Measurements from ENCODE around the gene C3orf20. TPM values are rescaled to one million over a fixed set of nuclear protein-coding genes. Genes with fewer than 3 reads are reported as not detected.

C3orf20 gene
- total and polyA plus RNA-seq, 2 of the 13 experiments (the other 11 are each of a cell fraction or from before 2014, with no cell fraction given): 0.03 to 0.04 TPM

- Histone ChIP-seq H3K4me1 (ENCODE audit: insufficient read depth, low read length) (peaks cover 26% of the 10 kb centered on the region), H4K20me1 (ENCODE audit: insufficient read depth, low read length) (no peaks in the 10 kb centered on the region), H3K36me3 (replicated peaks in 1 of 2; ENCODE audit: control insufficient read depth in 1 of 2, insufficient read depth in 2 of 2, low read length in 2 of 2) (no peaks in the 10 kb centered on the region), H3K27ac (ENCODE audit: extremely low read length, insufficient read depth, low read length) (no peak overlapping the region), H3K4me3 (replicated peaks in 1 of 3; ENCODE audit: insufficient read depth in 1 of 3, low read depth in 2 of 3, low read length in 3 of 3) (no peak overlapping the region), H3K27me3 (ENCODE audit: control insufficient read depth in 1 of 2, insufficient read depth in 2 of 2, low read length in 2 of 2) (peaks cover 3 to 29% of the 10 kb centered on the region in 2 experiments; a peak in 4 of 5 replicates), H3K9me3 (ENCODE audit: low read length) (no peaks in the 10 kb centered on the region), H3K79me2 (ENCODE audit: insufficient read depth, low read length) (no peaks in the 10 kb centered on the region), H2AFZ (ENCODE audit: low read length) (no peak overlapping the region), H3K4me2 (ENCODE audit: low read depth, low read length) (no peak overlapping the region), H3K9ac (ENCODE audit: insufficient read depth, low read depth, low read length) (no peak overlapping the region)
- in situ Hi-C loops (cut with HindIII; ENCODE audit: extremely low pct_ligation_motif_present, low pct_unique_long_range_greater_than_20kb): no loop called here
- TF ChIP-seq TEF (CRISPR knock-in tag; IDR thresholded peaks at IDR 0.05) (no peak), ZNF629 (CRISPR knock-in tag; conservative IDR thresholded peaks at IDR 0.05) (peak; percentile 55; the same call in 1 of the 2 replicates)
- intact Hi-C loops (cut with micrococcal nuclease; ENCODE audit: unreplicated experiment): no loop called here
- ATAC-seq: no peak
- no peak for FAIRE-seq
- no peak for DNase-seq (ENCODE audit: low spot score)
- CTCF ChIA-PET (ENCODE audit: low intra/inter-chr PET ratio, low total read pairs): no interaction called here
- POLR2A ChIA-PET: no interaction called here
- BruUV-seq (replicated peaks): no TSS peak
Observed at GRCh38 chr3:14808025-14808424, 133.1 kb downstream of the C3orf20 start.

GRCh38 chr3:14808502-14809266 is 133.7 kb downstream of the C3orf20 start:
- H3K4me2 ChIP-seq (ENCODE audit: low read depth, low read length): no peak overlapping the region
- BruUV-seq (replicated peaks): no TSS peak
- H2AFZ ChIP-seq (ENCODE audit: low read length): no peak overlapping the region
- no peak for DNase-seq (ENCODE audit: low spot score)
- in situ Hi-C loops (cut with HindIII; ENCODE audit: extremely low pct_ligation_motif_present, low pct_unique_long_range_greater_than_20kb): no loop called here
- ChIA-PET CTCF (ENCODE audit: low intra/inter-chr PET ratio, low total read pairs) (no interaction called here), POLR2A (no interaction called here)
- H3K36me3 ChIP-seq (replicated peaks in 1 of 2; ENCODE audit: control insufficient read depth in 1 of 2, insufficient read depth in 2 of 2, low read length in 2 of 2): no peaks in the 10 kb centered on the region
- WGBS (ENCODE audit: low lambda C conversion rate): 2% methylated on average over 5 of the region's 5 CpGs
- no peak overlapping the region for H3K4me3 ChIP-seq (replicated peaks in 1 of 3; ENCODE audit: insufficient read depth in 1 of 3, low read depth in 2 of 3, low read length in 3 of 3)
- FAIRE-seq: no peak
- H3K9me3 ChIP-seq (ENCODE audit: low read length): no peaks in the 10 kb centered on the region
- no peak overlapping the region for H3K27ac ChIP-seq (ENCODE audit: extremely low read length, insufficient read depth, low read length)
- no peaks in the 10 kb centered on the region for H3K79me2 ChIP-seq (ENCODE audit: insufficient read depth, low read length)
- no peak overlapping the region for H3K9ac ChIP-seq (ENCODE audit: insufficient read depth, low read depth, low read length)
- H3K4me1 ChIP-seq (ENCODE audit: insufficient read depth, low read length): peaks cover 19% of the 10 kb centered on the region
- H3K27me3 ChIP-seq (ENCODE audit: control insufficient read depth in 1 of 2, insufficient read depth in 2 of 2, low read length in 2 of 2): peaks cover 3 to 36% of the 10 kb centered on the region in 2 experiments; a peak in 4 of 5 replicates
- intact Hi-C loops (cut with micrococcal nuclease; ENCODE audit: unreplicated experiment): no loop called here
- TF ChIP-seq BRF2 (CRISPR knock-in tag; IDR thresholded peaks at IDR 0.05): no peak
- no peak for TF ChIP-seq ZNF720 (CRISPR knock-in tag; IDR thresholded peaks at IDR 0.05)
- no peak for TF ChIP-seq NFATC3 (CRISPR knock-in tag; IDR thresholded peaks at IDR 0.05)
- no peak for TF ChIP-seq ZBTB34 (CRISPR knock-in tag; IDR thresholded peaks at IDR 0.05)
- no peak for TF ChIP-seq THAP9 (CRISPR knock-in tag; IDR thresholded peaks at IDR 0.05; ENCODE audit: borderline replicate concordance)
- TF ChIP-seq NONO (IDR thresholded peaks at IDR 0.05): 0 out of 2 replicates have a peak, but pooled peaks have one; percentile 33
- TF ChIP-seq NONO (CRISPR knock-in tag; conservative IDR thresholded peaks at IDR 0.05): no peak
- no peak for ATAC-seq
- no peaks in the 10 kb centered on the region for H4K20me1 ChIP-seq (ENCODE audit: insufficient read depth, low read length)

Data from HepG2 (cell line).